HG03045 (cell line): ENCODE data around the gene FCN3.

Source experiments
- ATAC-seq: cut with Tn5 transposase; IDR thresholded peaks from one replicate; pipeline ENCODE4 v1.9.1; 2021; ENCODE audit warnings: mild to moderate bottlenecking, moderate library complexity; ENCODE audit not compliant: unreplicated experiment

FCN3 gene

DNA sequence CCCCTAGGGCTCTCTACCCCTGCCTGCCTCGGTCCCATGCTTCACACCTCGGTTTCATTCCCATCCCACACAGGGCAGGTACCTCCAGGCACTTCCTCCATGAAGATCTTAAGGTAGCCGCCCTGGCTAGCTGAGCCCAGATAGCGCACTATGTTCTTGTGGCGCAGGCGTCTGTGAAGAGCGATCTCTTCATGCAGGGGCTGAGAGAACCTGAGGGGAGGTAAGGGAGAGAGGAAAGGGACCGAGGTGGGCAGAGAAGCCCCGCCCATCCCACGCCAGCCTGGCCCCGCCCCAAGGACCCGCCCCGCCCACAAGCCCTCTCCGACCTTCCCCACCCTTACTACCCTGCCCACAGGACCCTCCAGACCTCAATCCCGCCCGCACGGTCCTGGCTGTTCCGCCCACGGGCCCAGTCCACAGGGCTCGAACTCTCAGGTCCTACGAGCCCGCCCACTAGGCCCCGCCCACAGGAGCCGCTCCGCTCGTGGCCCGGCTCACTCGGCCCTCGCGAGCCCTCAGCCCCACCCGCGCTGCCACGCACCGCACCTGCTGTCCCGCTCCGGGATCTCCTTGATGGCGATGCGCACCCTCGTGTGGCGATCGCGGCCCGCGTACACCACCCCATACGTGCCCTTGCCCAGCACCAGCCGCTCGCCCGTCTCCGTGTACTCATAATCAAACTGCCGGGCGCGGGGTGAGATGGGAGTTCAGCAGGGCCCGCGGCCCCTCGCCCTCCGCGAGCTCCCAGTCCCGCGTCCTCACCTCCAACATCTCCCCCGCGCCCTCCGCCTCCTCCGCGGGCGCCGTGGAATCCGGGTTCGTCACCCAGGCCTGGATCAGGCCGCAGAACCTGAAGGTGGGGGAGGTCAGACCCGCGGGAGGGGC is 14.2 kb downstream of the FCN3 start:
- ATAC-seq, result no peak

DNA sequence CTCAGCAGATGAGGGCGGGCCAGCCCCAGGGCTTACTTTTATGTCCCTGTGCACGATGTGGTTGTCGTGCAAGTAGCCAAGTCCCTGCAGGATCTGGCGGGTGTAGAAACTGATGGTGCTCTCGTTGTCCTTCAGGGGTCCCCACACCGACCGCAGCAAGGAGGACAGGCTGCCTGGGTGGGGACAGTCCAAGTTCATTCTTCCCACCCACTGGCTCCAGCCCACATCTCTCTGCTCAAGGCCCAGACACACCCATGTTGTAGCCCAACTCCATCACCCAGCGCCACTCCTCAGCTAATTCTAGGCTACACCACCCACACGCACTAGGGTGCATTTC is 14.8 kb downstream of the FCN3 start:
- ATAC-seq, result no peak

DNA sequence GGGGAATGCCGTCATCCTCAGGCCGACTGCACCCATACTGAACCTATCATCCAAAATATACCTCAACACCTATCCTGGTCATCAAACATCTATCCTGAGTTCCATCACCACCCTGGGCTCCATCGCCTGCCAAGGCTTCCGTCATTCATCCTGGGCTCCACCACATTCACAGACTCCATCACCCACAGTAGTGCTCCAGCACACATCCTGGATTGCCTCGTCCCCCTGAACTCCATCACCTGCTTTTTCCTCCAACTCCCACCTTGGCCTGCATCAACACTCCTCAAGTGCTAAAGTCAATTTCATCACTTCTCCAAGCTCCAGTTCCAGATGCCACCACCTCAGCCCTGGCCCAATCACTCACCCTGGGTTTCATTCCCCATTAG is 15.7 kb downstream of the FCN3 start:
- no peak for ATAC-seq

DNA sequence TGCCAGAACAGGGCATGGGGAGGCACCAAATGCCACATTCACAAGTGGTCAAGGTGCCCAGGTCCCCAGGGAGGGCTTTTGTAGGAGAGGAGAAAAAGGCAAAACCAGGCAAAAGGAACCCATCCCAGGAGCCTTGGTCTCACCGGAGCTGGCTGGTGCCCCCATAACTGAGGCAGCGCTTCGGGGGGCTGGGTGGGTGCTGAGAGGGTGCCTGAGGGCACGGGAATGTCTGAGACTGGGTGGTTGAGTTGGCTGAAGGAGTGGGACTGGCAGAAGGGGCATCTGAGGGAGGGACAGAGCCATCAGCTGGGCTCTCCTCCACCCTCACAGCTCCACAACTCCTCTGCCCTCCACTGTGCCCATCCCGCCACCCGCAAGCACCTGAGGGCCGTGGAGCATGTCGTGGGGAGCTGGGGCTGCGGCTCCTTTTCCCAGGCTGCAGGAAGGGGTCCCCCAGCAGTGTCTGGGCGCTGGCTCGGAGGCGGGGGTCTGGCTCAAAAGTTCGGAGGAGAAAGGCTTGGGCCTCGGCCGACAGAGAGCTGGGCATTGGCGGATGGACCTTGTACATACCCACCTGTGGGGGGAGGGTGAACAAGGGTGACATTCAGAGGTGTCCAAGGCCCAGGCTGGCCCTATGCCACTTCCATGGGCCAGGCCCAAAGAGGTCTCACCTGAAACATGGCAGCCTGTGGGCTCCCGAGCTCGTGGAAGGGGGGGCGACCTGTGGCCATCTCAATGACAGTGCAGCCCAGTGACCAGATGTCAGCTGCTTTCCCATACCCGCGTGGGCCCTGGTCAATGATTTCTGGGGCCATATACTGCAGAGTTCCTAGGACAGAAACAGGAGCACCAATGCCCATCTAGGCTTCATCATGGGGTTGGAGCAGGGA is 16.3 kb downstream of the FCN3 start:
- no peak for ATAC-seq

DNA sequence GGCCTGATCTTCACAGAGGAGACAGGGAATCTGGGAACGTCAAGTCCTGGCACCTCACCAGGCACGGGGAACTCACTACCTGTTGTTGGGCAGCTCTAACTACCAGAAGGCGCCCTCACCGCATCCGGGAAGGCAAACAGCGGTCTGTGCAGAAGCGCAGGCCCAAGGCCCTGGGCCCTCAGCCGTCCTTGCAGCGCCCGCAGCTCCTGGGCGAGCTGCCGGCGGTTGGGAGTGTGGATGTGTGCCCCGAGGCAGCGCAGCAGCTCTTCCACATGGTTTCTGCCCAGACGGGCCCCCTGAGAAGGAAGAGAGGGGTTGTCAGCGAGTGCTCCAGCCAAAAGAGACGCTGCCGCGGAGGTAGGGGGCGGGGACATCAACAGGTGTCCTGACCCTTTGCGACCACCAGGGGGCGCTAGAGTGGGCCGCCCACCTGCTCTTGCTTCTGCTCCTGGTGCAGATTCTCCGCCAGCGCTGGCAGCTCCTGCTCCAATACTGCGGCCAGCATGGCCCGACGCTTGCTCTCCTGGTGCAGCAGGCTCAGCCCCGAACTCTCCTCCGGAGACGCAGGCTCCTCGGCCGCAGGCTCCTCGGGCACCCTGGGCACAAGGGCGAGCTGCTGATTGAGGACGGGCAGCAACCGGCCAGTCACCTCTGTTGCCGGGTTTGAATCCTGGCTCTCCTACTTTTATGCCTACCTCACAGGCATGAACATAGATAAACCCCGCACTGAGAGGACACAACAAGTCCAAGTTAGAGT is 17.2 kb downstream of the FCN3 start:
- ATAC-seq, result no peak

DNA sequence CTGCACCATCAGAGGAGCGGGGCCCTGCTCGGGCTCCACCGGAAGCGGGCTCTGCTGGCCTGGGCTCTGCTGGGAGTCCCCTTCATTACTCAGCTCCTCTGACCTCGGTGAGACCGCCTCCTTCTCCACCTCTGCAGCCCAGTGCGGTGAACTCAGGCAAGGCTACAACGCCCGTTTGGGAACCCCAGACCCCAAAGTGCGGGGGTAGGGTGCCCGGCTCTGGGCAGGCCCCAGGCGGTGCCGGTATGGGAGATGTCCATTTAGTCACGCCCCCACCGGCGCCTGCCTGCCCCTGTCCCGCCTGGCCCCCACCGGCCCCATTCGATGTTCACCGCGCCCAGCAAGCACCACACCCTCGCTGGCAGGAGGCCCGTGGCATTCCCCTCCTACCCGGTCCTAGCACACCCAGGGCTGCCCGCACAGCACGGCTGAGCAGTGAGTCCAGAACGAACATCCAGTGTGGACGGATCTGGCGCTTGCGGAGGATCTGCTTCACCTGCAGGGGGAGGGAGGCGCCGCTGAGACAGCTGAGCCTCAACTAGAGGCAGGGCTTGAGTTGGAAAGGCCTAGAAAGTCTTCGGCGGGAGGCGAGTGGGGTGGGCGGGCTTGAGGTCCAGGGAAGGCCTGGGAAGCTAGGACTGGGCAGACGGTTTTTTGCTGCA is 17.9 kb downstream of the FCN3 start:
- ATAC-seq, result no peak

DNA sequence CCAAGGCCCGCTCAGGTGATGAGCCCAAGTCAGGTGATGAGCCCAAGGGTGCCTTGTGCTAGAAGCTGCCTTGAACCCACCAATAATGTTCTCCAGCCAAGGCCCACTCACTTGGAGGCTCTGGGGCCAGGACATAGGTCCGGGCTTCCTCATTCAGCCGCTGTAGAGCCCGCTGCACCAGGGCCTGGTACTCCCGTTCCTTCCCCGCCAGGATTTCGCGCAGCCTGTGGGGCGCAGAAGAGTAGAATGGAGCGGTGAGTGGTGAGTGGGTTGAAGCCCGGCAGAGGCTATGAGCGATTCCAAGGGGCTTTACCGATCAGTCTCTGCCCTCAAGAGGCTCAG is 18.4 kb downstream of the FCN3 start:
- no peak for ATAC-seq

DNA sequence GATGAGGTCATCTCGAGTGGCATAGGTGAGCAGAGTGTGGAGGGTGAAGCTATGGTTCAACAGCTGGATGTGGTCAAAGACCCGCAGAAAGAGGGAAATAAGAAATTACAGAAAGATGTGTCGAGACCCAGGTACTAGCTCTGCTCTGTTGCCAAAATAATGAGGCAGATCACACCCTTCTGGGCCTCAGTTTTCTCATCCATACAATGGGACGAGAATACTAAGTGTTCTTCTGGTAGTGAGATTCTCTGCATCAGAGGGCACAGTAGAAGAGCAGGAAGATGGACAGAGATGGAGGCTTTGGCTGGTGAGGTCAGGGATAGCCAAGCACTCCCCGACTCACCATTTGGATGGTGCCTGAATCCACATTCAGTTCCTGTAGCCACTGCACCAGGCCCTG is 18.9 kb downstream of the FCN3 start:
- ATAC-seq, result no peak

DNA sequence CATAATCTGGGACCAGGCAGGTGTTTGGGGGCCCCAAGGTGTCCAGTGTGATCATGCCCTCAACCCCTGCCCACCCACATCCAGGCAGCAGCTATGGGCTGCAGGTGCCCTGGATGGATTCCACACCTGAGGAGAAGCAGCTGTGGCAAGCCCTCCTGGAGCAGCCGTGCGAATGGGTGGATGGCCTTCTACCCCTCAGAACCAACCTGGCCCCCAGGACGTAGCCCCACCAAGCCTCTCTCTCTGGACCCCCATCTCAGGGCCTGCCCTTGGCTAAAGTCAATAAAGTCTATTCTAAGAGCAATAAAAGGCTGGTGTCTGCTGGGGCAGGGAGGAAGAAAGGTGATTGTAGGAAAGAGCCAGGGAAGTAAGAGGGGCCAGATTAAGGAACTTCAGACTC is 21.0 kb downstream of the FCN3 start:
- ATAC-seq, result no peak

DNA sequence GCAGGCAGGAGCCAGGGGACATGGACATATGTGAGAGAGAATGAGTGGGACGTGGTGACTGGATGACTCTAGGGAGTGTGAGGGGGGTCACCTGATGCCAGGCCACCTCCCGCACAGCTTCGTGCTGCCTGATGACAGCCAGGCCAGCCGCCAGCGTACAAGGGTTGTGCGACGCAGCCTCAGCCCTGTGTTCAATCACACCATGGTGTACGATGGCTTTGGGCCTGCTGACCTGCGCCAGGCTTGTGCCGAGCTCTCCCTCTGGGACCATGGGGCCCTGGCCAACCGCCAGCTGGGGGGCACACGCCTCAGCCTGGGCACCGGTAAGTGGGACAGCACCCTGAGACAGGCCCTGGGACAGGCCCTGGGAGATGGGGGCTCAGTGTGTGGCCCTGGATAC is 21.5 kb downstream of the FCN3 start:
- no peak for ATAC-seq

DNA sequence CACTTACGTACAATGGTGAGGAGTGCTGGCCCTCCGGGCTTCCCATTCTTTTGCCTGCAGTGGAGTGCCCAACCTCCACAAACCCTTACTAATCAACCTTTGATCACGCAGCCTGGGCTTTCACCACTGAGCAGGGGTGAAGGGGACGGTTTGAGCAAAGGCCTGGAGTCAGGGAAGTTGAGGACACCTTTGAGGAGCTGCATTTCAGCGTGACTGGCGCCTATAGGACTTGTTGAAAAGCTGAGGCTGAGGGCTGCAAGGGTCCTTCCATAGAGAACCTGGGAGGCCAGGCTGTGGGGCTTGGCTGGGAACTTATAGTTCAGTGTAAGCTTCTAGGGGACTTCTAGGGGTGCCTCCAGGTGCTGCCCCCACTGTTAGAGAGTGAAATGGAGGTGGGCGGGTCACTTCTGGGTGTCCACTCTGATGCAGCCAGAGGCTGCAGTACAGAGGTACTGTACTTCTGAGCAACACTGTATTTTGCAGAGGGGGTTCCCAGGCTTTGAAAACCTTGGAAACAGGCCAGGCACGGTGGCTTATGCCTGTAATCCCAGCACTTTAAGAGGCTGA is 23.0 kb downstream of the FCN3 start:
- ATAC-seq, result no peak

DNA sequence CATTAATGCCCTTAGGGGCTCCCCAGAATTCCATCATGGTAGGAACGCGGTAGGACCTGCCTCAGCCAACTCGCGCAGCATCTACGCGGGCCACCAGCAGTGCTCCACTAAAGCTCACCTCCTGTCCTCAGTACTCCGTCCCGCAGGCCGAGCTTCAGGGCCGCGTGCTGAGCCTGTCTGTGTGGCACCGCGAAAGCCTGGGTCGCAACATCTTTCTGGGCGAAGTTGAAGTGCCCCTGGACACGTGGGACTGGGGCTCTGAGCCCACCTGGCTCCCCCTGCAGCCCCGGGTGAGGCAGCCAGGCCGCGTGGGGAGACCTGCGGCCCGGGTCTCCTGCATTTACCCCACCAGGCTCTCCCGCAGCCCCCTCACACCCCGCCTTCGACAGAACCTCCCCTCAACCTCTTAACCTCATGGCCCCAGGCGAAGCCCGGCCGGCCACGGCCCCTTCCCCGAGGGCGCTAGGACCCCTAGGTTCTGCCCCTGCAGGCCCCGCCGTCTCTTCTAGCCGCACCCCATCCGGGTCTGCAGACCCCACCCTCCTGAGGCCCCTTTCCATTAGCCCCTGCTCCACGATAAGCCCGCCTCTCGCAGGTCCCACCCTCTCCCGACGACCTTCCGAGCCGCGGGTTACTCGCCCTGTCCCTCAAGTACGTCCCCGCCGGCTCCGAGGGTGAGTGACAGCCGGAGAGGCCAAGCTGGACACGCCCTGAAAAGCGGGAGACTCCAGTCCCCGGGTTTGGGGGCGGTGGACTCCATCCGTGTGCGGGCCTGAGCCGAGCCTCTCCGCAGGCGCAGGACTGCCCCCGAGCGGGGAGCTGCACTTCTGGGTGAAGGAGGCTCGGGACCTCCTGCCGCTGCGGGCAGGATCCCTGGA is 23.7 kb downstream of the FCN3 start:
- no peak for ATAC-seq

DNA sequence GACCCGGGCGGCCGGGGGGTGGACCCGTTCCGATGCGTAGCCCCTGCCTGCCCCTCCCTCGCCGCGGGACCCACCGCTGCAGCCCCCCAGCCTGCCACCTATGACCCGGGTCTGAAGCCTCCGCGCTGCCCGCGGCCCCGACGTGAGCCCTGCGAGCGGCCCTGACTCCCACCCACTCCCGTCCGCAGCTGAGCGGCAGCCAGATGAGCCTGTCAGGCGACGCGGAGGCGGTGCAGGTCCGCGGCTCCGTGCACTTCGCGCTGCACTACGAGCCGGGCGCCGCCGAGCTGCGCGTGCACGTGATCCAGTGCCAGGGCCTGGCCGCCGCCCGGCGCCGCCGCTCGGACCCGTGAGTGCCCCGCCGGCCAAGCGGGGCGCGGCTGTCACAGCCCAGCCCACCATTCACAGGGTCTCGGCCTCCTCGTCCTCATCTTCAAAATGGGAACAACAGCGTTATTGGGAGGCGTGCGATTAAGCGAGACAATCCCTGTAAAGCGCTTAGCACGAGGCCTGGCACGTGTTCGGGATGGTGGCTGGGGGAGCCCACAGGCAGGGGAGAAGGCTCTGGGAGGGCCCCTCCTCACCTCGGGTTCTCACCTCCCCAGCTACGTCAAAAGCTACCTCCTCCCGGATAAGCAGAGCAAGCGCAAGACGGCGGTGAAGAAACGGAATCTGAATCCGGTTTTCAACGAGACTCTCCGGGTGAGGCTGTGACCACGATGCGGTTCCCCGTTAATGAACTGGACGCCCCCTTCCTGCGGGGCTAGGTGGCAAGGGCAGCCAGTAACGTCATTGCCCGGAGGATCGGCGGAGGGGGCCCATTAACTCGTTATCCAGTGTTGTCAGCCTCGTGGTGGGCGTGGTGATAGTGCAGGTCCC is 24.6 kb downstream of the FCN3 start:
- no peak for ATAC-seq

DNA sequence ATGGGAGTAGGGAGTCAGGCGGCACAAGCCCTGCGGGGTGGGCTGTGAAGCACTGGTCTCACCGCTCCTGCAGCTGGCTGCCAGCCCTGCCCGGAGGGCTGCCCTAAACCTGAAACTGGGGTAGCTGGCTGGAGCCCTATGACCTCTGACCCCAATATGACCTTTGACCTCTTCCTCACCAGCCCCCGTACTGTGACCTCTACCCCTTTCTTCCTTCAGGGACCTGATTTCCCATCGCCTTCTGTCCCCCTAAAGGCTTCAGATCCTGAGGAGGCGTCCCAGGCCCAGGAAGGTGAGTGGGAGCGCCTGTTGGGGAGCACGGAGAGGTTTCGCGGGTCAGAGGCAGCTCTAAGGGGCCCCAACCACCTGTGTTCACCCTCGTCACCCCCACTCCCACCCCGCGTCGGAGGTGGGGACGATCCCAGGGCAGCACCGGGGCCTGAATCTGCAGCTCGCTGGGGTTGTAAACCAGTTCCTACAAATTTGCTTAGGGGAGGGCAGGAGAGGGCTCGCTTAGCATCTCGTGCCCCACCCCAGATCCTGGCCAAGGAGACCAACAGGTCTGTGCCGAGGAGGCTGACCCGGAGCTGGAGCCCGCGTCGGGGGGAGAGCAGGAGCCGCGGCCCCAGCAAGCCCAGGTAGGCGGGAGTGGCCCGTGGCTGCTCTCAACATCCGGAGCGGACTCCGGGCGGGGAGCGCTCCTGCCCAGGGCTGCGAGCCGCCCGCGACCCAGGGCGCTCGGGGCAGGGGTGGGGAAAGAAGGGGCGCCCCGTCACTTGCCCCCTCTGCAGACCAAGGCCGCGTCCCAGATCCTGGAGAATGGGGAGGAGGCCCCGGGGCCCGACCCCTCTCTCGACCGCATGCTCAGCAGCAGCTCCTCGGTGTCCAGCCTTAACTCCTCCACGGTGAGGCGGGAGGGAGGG is 25.5 kb downstream of the FCN3 start:
- no peak for ATAC-seq

DNA sequence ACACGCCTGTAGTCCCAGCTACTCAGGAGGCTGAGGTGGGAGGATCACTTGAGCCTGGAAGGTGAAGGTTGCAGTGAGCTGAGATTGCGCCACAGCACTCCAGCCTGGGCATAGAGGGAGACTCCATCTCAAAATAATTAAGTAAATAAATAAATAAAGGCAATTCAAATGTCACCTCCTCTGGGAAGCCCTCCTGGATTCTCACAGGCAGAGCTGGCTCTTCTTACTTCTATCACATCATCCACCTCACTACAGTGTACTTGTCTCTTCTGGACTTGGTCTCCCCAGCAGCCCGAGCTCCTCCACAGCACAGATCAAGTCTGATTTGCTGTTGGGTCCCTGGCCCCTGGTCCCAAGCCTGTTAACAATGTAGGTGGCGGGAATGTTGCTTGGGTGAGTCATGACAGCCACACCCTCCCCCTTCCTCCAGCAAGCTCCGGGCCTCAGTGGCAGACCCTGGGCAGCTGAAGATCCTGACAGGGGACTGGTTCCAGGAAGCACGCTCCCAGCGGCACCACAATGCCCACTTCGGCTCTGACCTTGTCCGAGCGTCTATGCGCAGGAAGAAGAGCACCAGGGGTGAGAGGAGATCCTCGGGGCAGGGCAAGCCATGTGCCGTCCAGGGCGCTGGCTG is 27.5 kb downstream of the FCN3 start:
- no peak for ATAC-seq

DNA sequence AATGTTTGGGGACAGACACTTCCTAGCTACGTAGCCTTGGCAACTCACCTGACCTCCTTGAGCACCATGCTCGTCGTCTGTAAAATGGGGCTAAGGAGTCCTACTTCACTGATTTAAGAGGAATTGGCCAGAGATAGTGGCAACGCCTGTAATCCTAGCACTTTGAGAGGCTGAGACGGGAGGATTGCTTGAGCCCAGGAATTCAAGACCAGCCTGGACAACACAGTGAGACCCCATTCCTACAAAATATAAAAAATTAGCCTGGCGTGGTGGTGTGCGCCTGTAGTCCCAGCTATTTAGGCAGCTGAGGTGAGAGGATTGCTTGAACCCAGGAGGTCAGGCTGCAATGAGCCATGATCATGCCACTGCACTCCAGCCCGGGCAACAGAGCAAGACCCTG is 28.3 kb downstream of the FCN3 start:
- ATAC-seq, result no peak

DNA sequence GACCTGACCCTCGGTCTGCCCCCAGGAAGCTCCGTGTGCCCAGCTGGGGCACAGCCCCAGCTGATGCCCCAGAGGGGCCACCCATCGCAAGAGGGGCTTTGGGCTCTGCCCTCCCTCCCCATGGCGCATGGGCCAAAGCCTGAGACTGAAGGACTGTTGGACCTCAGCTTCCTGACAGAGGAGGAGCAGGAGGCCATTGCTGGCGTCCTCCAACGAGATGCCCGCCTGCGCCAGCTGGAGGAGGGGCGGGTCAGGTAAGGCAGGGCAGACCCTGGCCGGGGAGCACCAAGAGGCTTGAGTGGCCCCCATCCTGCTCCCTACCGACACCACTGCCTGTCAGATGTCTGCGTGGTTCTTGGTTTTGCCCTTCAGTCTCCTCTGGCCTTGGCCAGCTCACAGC is 29.4 kb downstream of the FCN3 start:
- no peak for ATAC-seq
